C4-2B (cell line): ENCODE results near the gene NEK8.

Experiments used
- H3K27ac ChIP-seq: fragments of 450-650 bp; 2 replicates; pipeline ENCODE4 v1.5.1; 2017
- CTCF ChIP-seq: fragments of 450-650 bp; conservative IDR thresholded peaks from 2 replicates; pipeline ENCODE4 v1.5.1; 2017; ENCODE audit warnings: mild to moderate bottlenecking
- ZFX ChIP-seq: fragments of 450-650 bp; IDR thresholded peaks from 2 replicates; pipeline ENCODE4 v1.6.1; 2017

NEK8 gene

GRCh38 chr17:28749516-28750177 lies 21.1 kb downstream of the NEK8 start:
- H3K27ac ChIP-seq, result peak overlapping the region; percentile 96
- TF ChIP-seq CTCF (0 out of 2 replicates have a peak, but pooled peaks have one; percentile 75), ZFX (no peak)

GRCh38 chr17:28750178-28751047 lies 21.8 kb downstream of the NEK8 start:
- H3K27ac ChIP-seq, result no peak overlapping the region; the same call in 1 of the 2 replicates
- TF ChIP-seq CTCF (peak; percentile 100), ZFX (no peak)

DNA sequence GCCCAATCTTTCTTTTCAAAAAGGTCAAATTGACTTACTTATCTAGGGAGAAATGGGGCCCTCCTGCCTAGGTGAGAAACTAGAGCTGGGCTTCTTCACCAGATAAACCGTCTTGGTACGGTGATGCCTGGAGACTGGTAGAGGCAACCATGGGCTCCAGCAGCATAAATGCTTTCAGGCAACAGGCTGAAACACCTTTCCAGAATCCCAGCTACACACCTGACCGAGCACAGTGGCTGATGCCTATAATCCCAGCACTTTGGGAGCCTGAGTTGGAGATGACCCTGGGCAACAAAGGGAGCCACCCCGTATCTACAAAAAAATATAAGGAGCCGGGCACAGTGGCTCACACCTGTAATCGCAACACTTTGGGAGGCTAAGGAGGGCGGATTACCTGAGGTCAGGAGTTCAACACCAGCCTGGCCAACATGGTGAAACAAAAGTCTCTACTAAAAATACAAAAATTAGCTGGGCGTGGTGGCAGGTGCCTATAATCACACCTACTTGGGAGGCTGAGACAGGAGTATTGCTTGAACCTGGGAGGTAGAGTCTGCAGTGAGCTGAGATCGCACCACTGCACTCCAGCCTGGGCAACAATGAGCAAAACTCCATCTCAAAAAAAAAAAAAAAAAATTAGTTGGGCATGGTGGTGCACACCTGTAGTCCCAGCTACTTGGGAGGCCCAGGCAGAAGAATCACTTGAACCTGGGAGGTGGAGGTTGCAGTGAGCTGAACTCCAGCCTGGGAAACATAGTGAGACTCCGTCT lies 23.2 kb downstream of the NEK8 start:
- no peak overlapping the region for H3K27ac ChIP-seq
- TF ChIP-seq ZFX (no peak), CTCF (no peak)

DNA sequence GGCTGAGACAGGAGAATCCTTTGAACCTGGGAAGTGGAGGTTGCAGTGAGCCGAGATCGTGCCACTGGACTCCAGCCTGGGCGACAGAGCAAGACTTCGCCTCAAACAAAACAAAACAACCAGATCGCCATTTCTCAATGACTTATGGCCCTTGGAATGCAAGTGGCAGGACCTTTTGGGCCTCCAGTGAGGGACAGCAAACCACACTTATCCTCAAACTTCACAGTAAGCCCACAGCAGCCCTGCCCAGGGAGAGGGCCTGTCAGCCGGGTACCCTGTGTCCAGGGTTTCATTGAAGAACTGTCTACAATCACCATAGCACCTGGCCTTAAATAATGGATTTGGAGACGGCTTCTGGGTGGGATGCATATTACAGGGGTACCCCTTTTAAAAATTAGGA lies 26.9 kb downstream of the NEK8 start:
- TF ChIP-seq ZFX (no peak), CTCF (no peak)
- no peak overlapping the region; the same call in 1 of the 2 replicates for H3K27ac ChIP-seq

DNA sequence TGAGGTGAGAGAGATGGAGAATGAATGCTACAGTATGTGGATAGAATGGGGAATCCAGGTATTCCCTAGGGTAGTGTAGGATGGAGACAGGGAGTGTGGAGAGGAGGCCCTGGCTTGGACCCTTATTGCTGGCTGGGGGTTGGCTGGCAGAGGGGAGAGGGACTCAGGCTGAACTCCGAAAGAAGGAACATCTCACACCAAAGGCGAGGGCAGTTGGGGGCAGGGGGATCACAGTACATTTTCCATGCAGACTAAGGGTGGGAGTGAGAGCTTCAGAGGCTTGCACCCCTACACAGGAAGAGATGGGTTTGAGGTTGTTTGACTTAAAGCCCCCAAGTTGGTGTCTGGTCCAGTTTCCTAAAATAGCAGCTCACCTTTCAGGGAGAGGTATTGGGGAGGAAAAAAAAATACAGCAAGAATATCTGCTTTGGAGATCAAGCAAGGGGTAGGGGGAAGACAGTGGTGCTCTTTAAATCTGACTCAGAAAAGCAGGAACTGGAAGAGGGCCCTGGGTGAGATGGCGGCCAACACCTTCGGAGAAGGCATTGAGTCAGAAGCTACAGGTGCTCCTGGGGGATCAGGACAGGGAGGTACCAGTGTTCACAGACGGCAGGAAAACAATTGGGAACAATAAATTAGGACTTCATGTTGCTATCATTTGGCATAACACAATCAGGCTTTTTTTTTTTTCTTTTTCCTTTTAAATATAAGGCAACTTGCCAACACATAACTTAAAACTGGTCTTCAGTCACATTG lies 27.6 kb downstream of the NEK8 start:
- H3K27ac ChIP-seq, result peak overlapping the region; percentile 43
- TF ChIP-seq ZFX, result no peak
- no peak for TF ChIP-seq CTCF

GRCh38 chr17:28758411-28759121 lies 30.0 kb downstream of the NEK8 start:
- no peak overlapping the region; the same call in 1 of the 2 replicates for H3K27ac ChIP-seq
- no peak for TF ChIP-seq CTCF
- TF ChIP-seq ZFX, result no peak
